ENCODE data around the gene GRID1. TPM values are rescaled to one million over a fixed set of nuclear protein-coding genes. Genes with fewer than 3 reads are reported as not detected.

The GRID1 gene
- total RNA-seq, 1 experiment from 2014 or later = 5.6 TPM

DNA sequence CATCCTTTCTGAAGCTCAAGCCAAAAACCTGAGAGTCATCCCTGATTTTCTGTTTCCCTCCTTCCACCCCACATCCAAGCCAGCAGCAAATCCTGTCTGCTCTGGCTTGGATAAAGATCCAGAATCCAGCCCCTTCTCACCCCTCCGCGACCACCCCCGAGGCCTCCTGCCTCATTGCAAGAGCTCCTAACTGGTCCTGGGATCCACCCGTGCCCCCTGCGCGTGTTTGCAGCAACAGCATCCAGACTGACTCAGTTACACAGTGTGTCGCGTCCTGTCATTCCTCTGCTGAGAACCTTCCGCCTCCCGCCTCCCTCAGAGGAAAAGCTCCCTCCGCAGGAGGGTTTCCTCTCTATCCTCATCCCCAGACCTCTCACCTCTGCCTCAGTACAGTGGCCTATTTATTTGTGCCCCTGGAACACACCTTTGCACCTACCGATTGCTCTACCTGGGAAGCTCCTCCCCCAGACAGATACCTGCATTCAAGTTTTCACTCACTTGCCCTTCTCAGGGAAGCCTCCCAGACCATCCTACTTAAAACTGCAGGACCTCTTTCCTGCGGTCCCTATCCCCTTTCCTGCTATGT is 21.6 kb upstream of the GRID1 start:
- no TSS peak for BruUV-seq (replicated peaks)
- ATAC-seq (no peak), DNase-seq (ENCODE audit: low read depth, low spot score) (no peak)
- H3K9ac ChIP-seq (ENCODE audit: low read length) = no peak overlapping the region
- ChIA-PET RAD21 (ENCODE audit: low non-redundant PET in 1 of 2, low total read pairs in 2 of 2, uncharacterized antibody in 2 of 2, unreplicated experiment in 2 of 2) (interaction anchor here in 1 of 2 experiments (0.6 kb wide), 1 partner anchor 79 kb away, joined by 4 read pairs; no protein-coding TSS in a partner anchor), CTCF (interaction anchor here (1.0 to 2.0 kb wide), 2 partner anchors 9 to 12 kb away, joined by 3 to 7 read pairs; no protein-coding TSS in a partner anchor), POLR2A (interaction anchor here (0.7 kb wide), 1 partner anchor 119 kb away, joined by 4 read pairs; no protein-coding TSS in a partner anchor)
- H3K27ac ChIP-seq (ENCODE audit: low read depth, low read length) = no peak overlapping the region
- no peak overlapping the region for H3K4me2 ChIP-seq (ENCODE audit: low read length)
- no peaks in the 10 kb centered on the region for H3K27me3 ChIP-seq (ENCODE audit: insufficient read depth, low read length)
- H4K20me1 ChIP-seq (ENCODE audit: insufficient read depth) = no peaks in the 10 kb centered on the region
- H3K4me1 ChIP-seq (ENCODE audit: control insufficient read depth in 1 of 2, insufficient read depth in 2 of 2, low read length in 2 of 2) = peaks cover 0 to 3% of the 10 kb centered on the region in 2 experiments; a peak in 1 of 4 replicates
- no peaks in the 10 kb centered on the region for H3K79me2 ChIP-seq (ENCODE audit: insufficient read depth, low read length)
- H2AFZ ChIP-seq (ENCODE audit: low read depth, low read length, poor library complexity, severe bottlenecking) = no peak overlapping the region
- H3K4me3 ChIP-seq (replicated peaks in 1 of 2; ENCODE audit: low read depth in 1 of 2, low read length in 2 of 2) = no peak overlapping the region
- no peaks in the 10 kb centered on the region for H3K36me3 ChIP-seq (ENCODE audit: control insufficient read depth in 1 of 2, insufficient read depth in 2 of 2, low read length in 2 of 2)
- no peaks in the 10 kb centered on the region for H3K9me3 ChIP-seq (ENCODE audit: control insufficient read depth in 1 of 2, insufficient read depth in 1 of 2, low read depth in 1 of 2, low read length in 2 of 2)
- TF ChIP-seq, protein P1, sequence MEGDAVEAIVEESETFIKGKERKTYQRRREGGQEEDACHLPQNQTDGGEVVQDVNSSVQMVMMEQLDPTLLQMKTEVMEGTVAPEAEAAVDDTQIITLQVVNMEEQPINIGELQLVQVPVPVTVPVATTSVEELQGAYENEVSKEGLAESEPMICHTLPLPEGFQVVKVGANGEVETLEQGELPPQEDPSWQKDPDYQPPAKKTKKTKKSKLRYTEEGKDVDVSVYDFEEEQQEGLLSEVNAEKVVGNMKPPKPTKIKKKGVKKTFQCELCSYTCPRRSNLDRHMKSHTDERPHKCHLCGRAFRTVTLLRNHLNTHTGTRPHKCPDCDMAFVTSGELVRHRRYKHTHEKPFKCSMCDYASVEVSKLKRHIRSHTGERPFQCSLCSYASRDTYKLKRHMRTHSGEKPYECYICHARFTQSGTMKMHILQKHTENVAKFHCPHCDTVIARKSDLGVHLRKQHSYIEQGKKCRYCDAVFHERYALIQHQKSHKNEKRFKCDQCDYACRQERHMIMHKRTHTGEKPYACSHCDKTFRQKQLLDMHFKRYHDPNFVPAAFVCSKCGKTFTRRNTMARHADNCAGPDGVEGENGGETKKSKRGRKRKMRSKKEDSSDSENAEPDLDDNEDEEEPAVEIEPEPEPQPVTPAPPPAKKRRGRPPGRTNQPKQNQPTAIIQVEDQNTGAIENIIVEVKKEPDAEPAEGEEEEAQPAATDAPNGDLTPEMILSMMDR (IDR thresholded peaks at IDR 0.05 in 2 of 3, conservative IDR thresholded peaks at IDR 0.05 in 1 of 3; ENCODE audit: borderline replicate concordance in 1 of 3, insufficient read depth in 1 of 3, low read depth in 2 of 3, low read length in 2 of 3) = no peak
- TF ChIP-seq ZFX (IDR thresholded peaks at IDR 0.05) (no peak), SP1 (IDR thresholded peaks at IDR 0.05; ENCODE audit: low read depth) (no peak), POLR2A (IDR thresholded peaks at IDR 0.05; ENCODE audit: borderline replicate concordance, extremely low read depth, insufficient read depth, insufficient read length) (no peak), ELF1 (IDR thresholded peaks at IDR 0.05; ENCODE audit: borderline replicate concordance, low read depth) (no peak)
- TF ChIP-seq, protein P2, sequence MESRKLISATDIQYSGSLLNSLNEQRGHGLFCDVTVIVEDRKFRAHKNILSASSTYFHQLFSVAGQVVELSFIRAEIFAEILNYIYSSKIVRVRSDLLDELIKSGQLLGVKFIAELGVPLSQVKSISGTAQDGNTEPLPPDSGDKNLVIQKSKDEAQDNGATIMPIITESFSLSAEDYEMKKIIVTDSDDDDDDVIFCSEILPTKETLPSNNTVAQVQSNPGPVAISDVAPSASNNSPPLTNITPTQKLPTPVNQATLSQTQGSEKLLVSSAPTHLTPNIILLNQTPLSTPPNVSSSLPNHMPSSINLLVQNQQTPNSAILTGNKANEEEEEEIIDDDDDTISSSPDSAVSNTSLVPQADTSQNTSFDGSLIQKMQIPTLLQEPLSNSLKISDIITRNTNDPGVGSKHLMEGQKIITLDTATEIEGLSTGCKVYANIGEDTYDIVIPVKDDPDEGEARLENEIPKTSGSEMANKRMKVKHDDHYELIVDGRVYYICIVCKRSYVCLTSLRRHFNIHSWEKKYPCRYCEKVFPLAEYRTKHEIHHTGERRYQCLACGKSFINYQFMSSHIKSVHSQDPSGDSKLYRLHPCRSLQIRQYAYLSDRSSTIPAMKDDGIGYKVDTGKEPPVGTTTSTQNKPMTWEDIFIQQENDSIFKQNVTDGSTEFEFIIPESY (IDR thresholded peaks at IDR 0.05; ENCODE audit: extremely low read depth, insufficient replicate concordance, low read length) = no peak
- TF ChIP-seq, protein P3, sequence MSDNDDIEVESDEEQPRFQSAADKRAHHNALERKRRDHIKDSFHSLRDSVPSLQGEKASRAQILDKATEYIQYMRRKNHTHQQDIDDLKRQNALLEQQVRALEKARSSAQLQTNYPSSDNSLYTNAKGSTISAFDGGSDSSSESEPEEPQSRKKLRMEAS (IDR thresholded peaks at IDR 0.05) = no peak
- TF ChIP-seq, protein P4, sequence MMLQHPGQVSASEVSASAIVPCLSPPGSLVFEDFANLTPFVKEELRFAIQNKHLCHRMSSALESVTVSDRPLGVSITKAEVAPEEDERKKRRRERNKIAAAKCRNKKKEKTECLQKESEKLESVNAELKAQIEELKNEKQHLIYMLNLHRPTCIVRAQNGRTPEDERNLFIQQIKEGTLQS (IDR thresholded peaks at IDR 0.05) = no peak
- H3K9me2 ChIP-seq (ENCODE audit: insufficient read depth) = no peaks in the 10 kb centered on the region
- intact Hi-C loops (cut with micrococcal nuclease) = no loop called here

All from HCT116 (cell line).